Right atrium auricular region (tissue), 2 donors: ENCODE results near the gene NTN4. TPM values are rescaled to one million over a fixed set of nuclear protein-coding genes. Genes with fewer than 3 reads are reported as not detected.

Source experiments
- DNase-seq: peaks from one replicate; pipeline ENCODE4 v3.0.0-alpha.2; 2019; ENCODE audit warnings: low spot score
- H3K27ac ChIP-seq, 2 donors: fragments of 200-600 bp; sonication (generic); 1 replicate in 1 of 2; 2 replicates in 1 of 2; pipeline ENCODE4 v1.5.1; 2016 to 2019
- H3K27me3 ChIP-seq, 2 donors: fragments of 200-600 bp; sonication (generic); one replicate each; pipeline versions ENCODE4 v1.5.1 to v1.6.0; 2017 to 2019
- H3K36me3 ChIP-seq: fragments of 200-600 bp; sonication (generic); one replicate; pipeline ENCODE4 v1.5.1; 2016
- H3K4me1 ChIP-seq, 2 donors: fragments of 200-600 bp; sonication (generic); one replicate each; pipeline versions ENCODE4 v1.5.1 to v1.6.0; 2017 to 2019
- H3K4me3 ChIP-seq, 2 donors: fragments of 200-600 bp; sonication (generic); 1 replicate in 1 of 2; 2 replicates in 1 of 2; pipeline ENCODE4 v1.5.1; 2017 to 2019; ENCODE audit warnings: mild to moderate bottlenecking in 1 of 2, moderate library complexity in 1 of 2
- H3K9me3 ChIP-seq, 2 donors: fragments of 200-600 bp; sonication (generic); one replicate each; pipeline ENCODE4 v1.5.1; 2019
- CTCF ChIP-seq, 2 donors: fragments of 200-600 bp; sonication (generic); IDR thresholded peaks; one replicate each; pipeline ENCODE4 v1.5.1; 2019; ENCODE audit warnings: antibody characterized with exemption in 2 of 2
- total RNA-seq, 2 donors: library from RNA; depleted of rRNA; stranded (reverse); fragments of >200 nt; gene quantifications; one replicate each; pipeline ENCODE4 v1.1.0, GENCODE V29; 2016

NTN4 gene
- total RNA-seq = 10 to 100 TPM; 69.0 to 85.3 TPM

- Histone ChIP-seq H3K27me3 (no peaks in the 10 kb centered on the region), H3K27ac (peak within 1 kb of the TSS; percentile 89 to 93), H3K9me3 (no peaks in the 10 kb centered on the region), H3K36me3 (peaks cover 6% of the 10 kb centered on the region), H3K4me1 (peaks cover 0 to 47% of the 10 kb centered on the region in 2 donors), H3K4me3 (peak within 1 kb of the TSS; percentile 86 to 90)
- no peak for TF ChIP-seq CTCF (IDR thresholded peaks at IDR 0.05)
- DNase-seq = no peak
Measured at GRCh38 chr12:95790033-95790916, at the start of gene NTN4. Gene NTN4, minus strand, starts transcription at chr12:95790764. Its CDS starts 455 bp downstream, at chr12:95790309.

- DNase-seq = no peak
- no peak overlapping the region for H3K4me3 ChIP-seq
- TF ChIP-seq CTCF (IDR thresholded peaks at IDR 0.05) = no peak
- no peaks in the 10 kb centered on the region for H3K4me1 ChIP-seq
- no peaks in the 10 kb centered on the region for H3K36me3 ChIP-seq
- H3K9me3 ChIP-seq = no peaks in the 10 kb centered on the region
- H3K27me3 ChIP-seq = no peaks in the 10 kb centered on the region
- H3K27ac ChIP-seq = no peak overlapping the region
Measured at GRCh38 chr12:95838125-95838524, 47.6 kb upstream of the NTN4 start.

DNA sequence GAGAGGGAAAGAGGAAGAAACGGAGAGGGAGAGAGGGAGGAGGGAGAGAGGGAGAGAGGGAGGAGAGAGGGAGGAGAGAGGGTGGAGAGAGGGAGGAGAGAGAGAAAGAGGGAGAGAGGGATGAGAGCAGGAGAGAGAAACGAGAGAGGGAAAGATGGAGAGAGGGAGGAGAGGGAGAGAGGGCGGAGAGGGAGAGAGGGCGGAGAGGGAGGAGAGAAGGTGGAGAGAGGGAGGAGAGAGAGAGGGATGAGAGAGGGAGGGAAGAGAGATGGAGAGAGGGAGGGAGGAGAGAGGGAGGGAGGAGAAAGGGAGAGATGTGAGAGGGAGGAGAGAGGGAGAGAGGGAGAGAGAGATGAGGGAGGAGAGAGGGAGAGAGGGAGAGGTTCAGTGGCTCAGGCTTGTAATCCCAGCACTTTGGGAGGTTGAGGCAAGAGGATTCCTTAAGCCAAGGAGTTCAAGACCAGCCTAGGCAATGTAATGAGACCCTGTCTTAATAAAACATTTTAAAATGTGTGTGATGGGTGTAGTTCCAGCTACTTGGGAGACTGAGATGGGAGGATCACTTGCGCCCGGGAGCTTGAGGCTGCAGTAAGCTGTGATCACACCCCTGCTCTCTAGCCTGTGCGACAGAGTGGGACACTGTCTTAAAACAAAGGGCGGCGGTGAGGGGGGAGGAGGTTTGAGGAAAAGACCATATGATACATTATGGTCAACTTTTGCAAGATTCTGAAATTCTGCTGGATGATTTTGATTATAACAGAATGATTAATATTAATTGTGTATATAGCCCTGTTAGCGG lies 46.9 kb upstream of the NTN4 start:
- Histone ChIP-seq H3K27me3 (no peaks in the 10 kb centered on the region), H3K27ac (no peak overlapping the region), H3K4me3 (no peak overlapping the region), H3K36me3 (no peaks in the 10 kb centered on the region), H3K4me1 (no peaks in the 10 kb centered on the region), H3K9me3 (no peaks in the 10 kb centered on the region)
- no peak for TF ChIP-seq CTCF (IDR thresholded peaks at IDR 0.05)
- DNase-seq = no peak

DNA sequence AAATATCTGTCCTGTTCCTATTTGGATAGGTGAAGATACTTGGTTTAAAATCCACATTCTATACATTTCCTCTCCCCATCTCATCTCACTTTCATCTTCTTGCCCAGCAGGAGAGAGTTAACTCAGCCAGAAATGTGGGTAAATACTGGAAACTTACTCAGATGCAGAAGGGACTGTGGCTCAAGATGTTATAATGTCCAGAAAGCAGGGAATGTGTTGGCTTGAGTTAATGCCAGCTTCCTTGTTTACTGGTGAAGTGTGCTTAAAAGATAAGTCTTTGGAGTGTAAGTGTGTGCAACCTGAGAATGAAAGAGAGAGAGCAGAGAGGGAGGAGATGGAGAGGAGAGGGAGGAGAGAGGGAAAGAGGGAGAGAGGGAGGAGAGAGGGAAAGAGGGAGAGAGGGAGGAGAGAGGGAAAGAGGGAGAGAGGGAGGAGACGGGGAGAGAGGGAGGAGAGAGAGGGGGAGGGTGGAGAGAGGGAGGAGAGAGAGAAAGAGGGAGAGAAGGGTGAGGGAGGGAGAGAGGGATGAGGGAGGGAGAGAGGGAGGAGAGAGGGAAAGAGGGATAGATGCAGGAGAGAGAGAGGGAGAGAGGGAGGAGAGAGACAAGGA lies 46.2 kb upstream of the NTN4 start:
- Histone ChIP-seq H3K27me3 (no peaks in the 10 kb centered on the region), H3K9me3 (no peaks in the 10 kb centered on the region), H3K4me1 (no peaks in the 10 kb centered on the region), H3K4me3 (no peak overlapping the region), H3K27ac (no peak overlapping the region), H3K36me3 (no peaks in the 10 kb centered on the region)
- DNase-seq = no peak
- no peak for TF ChIP-seq CTCF (IDR thresholded peaks at IDR 0.05)

- no peak for TF ChIP-seq CTCF (IDR thresholded peaks at IDR 0.05)
- Histone ChIP-seq H3K36me3 (no peaks in the 10 kb centered on the region), H3K4me3 (no peak overlapping the region), H3K9me3 (no peaks in the 10 kb centered on the region), H3K4me1 (no peaks in the 10 kb centered on the region), H3K27ac (no peak overlapping the region), H3K27me3 (no peaks in the 10 kb centered on the region)
- no peak for DNase-seq
Measured at GRCh38 chr12:95836185-95836609, 45.6 kb upstream of the NTN4 start.
